Thyroid gland (tissue), 4 donors: ENCODE data around the gene OR4D1.
"Not testable (repeated sequence)": the region's sequence is repeated elsewhere in the genome, so short reads cannot be mapped to it uniquely, and the experiment has no call there.

Source experiments
- CTCF ChIP-seq, 6 experiments: fragments of 200-600 bp in 3 of 6; fragments of 450-650 bp in 3 of 6; sonication (generic) in 3 of 6; IDR thresholded peaks; one replicate each; pipeline ENCODE4 v1.5.1; 2016 to 2019; ENCODE audit warnings: antibody characterized with exemption in 6 of 6, mild to moderate bottlenecking in 2 of 6, inconsistent platforms in 1 of 6, moderate library complexity in 1 of 6
- POLR2A ChIP-seq, 2 donors: fragments of 450-650 bp; IDR thresholded peaks; one replicate each; pipeline ENCODE4 v1.6.1; 2017; ENCODE audit warnings: antibody characterized with exemption in 2 of 2, mild to moderate bottlenecking in 2 of 2, moderate library complexity in 1 of 2

GRCh38 chr17:58101898-58102297, 46.3 kb upstream of the OR4D1 start:
- not testable (repeated sequence) for TF ChIP-seq CTCF, POLR2A (IDR thresholded peaks at IDR 0.05)
